Measurements from ENCODE around the gene SYP. TPM values are rescaled to one million over a fixed set of nuclear protein-coding genes. Genes with fewer than 3 reads are reported as not detected.
"Not testable (repeated sequence)": the region's sequence is repeated elsewhere in the genome, so short reads cannot be mapped to it uniquely, and the experiment has no call there.

SYP gene
- total RNA-seq, 1 donor from 2014 or later = 1.5 TPM

DNA sequence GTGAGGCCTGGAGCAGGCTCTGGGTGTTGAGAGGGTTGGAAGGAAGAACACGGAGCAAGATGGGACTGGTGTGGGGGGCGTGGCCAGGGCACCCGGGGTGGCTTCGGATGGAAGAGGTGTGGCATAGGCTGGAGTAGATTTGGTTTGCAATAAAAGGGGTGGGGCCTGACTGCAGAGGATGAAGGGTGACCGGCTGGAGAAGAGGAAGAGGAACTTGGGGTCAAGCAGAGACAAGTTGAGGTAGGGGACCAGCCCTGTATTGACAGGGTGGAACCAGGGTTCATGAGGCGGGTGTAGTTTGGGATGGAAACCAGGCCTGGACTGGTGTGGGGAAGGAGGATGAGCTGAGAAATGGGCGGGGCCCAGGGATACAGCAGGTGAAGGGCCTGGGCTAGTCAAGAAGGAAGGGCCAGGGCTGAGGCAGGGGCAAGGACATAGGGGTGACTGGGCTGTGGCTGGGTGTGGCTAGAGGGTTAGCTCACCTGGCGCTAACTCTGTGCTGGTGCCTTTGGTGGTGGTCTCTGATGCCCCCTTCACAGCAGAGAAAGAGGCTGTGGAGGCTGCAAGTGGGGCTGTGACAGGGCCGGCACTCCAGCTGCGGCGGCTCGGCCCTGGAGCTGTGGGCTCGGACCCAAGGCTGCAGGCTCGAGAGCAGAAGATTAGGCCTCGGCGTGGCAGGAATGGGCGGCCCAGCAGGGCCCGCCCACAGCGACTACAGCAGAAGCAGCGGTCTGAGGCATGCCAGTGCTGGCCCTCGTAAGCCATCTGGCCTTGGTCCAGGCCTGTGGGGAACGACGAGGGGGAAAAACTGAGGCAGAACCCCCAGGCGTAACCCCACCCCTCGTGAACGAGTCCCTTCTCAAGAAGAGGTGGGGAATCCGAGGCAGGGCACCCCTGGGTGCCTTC is 23.3 kb downstream of the SYP start:
- TF ChIP-seq, protein P1, sequence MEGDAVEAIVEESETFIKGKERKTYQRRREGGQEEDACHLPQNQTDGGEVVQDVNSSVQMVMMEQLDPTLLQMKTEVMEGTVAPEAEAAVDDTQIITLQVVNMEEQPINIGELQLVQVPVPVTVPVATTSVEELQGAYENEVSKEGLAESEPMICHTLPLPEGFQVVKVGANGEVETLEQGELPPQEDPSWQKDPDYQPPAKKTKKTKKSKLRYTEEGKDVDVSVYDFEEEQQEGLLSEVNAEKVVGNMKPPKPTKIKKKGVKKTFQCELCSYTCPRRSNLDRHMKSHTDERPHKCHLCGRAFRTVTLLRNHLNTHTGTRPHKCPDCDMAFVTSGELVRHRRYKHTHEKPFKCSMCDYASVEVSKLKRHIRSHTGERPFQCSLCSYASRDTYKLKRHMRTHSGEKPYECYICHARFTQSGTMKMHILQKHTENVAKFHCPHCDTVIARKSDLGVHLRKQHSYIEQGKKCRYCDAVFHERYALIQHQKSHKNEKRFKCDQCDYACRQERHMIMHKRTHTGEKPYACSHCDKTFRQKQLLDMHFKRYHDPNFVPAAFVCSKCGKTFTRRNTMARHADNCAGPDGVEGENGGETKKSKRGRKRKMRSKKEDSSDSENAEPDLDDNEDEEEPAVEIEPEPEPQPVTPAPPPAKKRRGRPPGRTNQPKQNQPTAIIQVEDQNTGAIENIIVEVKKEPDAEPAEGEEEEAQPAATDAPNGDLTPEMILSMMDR (IDR thresholded peaks at IDR 0.05) = no peak
- Mint-ChIP-seq H3K27ac (ENCODE audit: unreplicated experiment) (peak overlapping the region; percentile 41), H3K4me3 (ENCODE audit: unreplicated experiment) (no peak overlapping the region), H3K27me3 (ENCODE audit: low read depth) (no peaks in the 10 kb centered on the region), H3K4me1 (ENCODE audit: low read depth) (peaks cover 13% of the 10 kb centered on the region), H3K9me3 (ENCODE audit: low read depth) (peaks cover 5% of the 10 kb centered on the region), H3K36me3 (ENCODE audit: low read depth) (peaks cover 13% of the 10 kb centered on the region)
- DNase-seq (ENCODE audit: low spot score) = no peak

DNA sequence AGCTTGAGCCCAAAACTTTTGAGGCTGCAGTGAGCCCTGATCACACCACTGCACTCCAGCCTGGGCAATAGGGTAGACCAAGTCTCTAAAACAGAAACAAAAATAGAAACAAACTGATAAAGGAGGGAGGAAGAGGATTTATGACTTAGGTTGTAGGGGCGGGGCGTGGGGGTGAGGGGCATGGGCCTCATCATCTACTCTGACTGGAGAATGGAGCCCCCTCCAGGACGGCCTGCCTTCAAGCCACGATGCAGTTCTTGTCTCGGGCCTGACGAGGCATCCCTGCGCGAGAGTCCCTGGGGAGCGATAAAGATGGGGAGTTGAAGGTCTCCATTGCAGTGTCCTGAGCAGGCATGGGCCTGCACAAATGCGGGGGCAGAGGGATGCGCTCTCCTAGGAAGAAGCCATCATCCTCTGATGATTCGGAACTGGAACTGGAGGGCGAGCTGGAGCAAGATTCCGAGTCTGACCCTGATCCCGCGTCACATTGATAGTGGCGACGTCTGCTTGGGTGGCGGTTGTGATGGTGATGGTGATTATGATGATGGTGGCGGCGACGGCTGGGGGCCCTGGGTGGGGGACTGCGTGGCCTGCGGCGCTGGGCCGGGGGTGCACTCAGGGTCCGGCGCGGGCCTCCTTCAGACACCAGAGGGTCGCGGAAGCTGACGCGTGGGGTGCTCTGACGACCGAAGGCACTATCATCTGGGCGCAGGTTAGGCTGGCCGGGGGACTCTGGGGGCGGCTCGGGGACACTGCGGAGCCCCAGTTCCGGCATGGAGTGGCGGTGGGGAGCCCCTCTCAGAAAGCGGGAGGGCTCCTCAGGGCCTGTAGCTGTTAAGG is 24.3 kb downstream of the SYP start:
- peaks cover 13% of the 10 kb centered on the region for H3K36me3 Mint-ChIP-seq (ENCODE audit: low read depth)
- no peak overlapping the region for H3K4me3 Mint-ChIP-seq (ENCODE audit: unreplicated experiment)
- no peak overlapping the region for H3K27ac Mint-ChIP-seq (ENCODE audit: unreplicated experiment)
- TF ChIP-seq, protein P1 (IDR thresholded peaks at IDR 0.05) = no peak
- H3K4me1 Mint-ChIP-seq (ENCODE audit: low read depth) = peaks cover 13% of the 10 kb centered on the region
- H3K27me3 Mint-ChIP-seq (ENCODE audit: low read depth) = no peaks in the 10 kb centered on the region
- H3K9me3 Mint-ChIP-seq (ENCODE audit: low read depth) = peaks cover 5% of the 10 kb centered on the region
- DNase-seq (ENCODE audit: low spot score) = no peak

DNA sequence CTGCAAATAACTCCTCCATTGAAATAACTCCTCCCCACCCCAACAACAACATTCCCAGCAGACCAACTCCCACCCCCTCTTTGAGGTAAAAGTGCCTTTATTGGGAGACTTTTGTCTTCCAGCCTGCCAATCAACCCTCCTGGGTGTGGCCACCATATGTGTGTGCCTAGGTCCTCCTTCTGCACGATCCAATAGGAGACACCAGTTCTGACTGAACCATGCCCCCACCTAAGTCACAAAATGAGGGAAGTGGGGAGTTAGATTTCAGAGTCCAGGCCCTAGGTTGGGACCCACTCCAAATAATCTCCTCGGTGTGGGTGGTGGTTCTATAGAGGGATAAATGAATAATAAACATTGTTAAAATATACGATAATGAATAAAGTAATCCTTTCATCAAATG is 25.3 kb downstream of the SYP start:
- TF ChIP-seq, protein P1 (IDR thresholded peaks at IDR 0.05) = no peak
- H3K4me1 Mint-ChIP-seq (ENCODE audit: low read depth) = peaks cover 13% of the 10 kb centered on the region
- H3K36me3 Mint-ChIP-seq (ENCODE audit: low read depth) = peaks cover 13% of the 10 kb centered on the region
- no peaks in the 10 kb centered on the region for H3K27me3 Mint-ChIP-seq (ENCODE audit: low read depth)
- H3K4me3 Mint-ChIP-seq (ENCODE audit: unreplicated experiment) = no peak overlapping the region
- DNase-seq (ENCODE audit: low spot score) = no peak
- H3K27ac Mint-ChIP-seq (ENCODE audit: unreplicated experiment) = no peak overlapping the region
- H3K9me3 Mint-ChIP-seq (ENCODE audit: low read depth) = peaks cover 5% of the 10 kb centered on the region

DNA sequence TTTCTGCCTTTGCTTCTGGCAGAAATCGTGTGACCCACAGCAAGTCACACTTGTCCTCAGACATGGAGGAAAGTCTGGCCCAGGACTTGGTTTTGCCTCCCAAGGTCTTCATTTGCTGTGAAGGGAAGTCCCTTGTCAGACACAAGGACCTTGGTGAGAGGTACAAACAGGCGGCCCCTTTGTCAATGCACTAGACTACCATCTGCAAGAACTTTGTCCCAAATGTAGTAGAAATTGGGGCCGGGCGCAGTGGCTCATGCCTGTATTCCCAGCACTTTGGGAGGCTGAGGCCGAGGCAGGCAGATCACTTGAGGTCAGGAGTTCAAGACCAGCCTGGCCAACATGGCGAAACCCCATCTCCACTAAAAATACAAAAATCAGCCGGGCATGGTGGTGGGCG is 26.4 kb downstream of the SYP start:
- H3K9me3 Mint-ChIP-seq (ENCODE audit: low read depth); DNase-seq (ENCODE audit: low spot score); H3K27ac Mint-ChIP-seq (ENCODE audit: unreplicated experiment); H3K27me3 Mint-ChIP-seq (ENCODE audit: low read depth): not testable (repeated sequence)
- Mint-ChIP-seq H3K36me3 (ENCODE audit: low read depth) (peaks cover 11% of the 10 kb centered on the region), H3K4me3 (ENCODE audit: unreplicated experiment) (peak overlapping the region; percentile 90), H3K4me1 (ENCODE audit: low read depth) (peaks cover 13% of the 10 kb centered on the region)

DNA sequence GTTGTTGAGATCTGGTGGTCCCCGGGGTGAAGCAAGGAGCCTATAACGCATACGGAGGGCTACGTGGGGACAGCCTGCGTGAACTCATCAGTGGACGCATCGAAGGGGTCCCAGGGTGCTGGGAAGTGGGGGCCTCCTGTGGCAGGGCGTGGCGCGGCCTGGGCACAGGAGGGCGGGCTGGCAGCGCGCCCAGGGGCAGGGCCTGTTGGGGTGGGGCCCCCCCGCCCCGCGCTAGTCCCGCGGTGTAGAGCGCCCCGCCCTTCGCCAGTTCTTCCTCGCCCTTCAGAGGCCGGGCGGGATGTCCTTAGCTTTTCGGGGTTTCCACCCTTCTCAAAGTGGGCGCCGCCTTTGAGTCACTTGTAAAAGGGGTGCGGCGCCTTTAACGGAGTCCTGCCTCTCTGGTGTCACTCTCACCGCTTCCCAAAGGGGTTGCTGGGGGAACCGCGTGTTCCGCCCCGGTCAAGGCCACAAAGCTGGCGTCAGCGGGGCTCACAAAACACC is 27.7 kb downstream of the SYP start:
- H3K27me3 Mint-ChIP-seq (ENCODE audit: low read depth) = no peaks in the 10 kb centered on the region
- peaks cover 2% of the 10 kb centered on the region for H3K9me3 Mint-ChIP-seq (ENCODE audit: low read depth)
- H3K4me1 Mint-ChIP-seq (ENCODE audit: low read depth) = peaks cover 20% of the 10 kb centered on the region
- TF ChIP-seq, protein P1 (IDR thresholded peaks at IDR 0.05) = no peak
- DNase-seq (ENCODE audit: low spot score) = no peak
- H3K4me3 Mint-ChIP-seq (ENCODE audit: unreplicated experiment) = peak overlapping the region; percentile 90
- H3K27ac Mint-ChIP-seq (ENCODE audit: unreplicated experiment) = peak overlapping the region; percentile 85
- peaks cover 10% of the 10 kb centered on the region for H3K36me3 Mint-ChIP-seq (ENCODE audit: low read depth)
